Lower leg skin (tissue), 3 donors: ENCODE measurements around the gene TBCD.
"Not testable (repeated sequence)": the region's sequence is repeated elsewhere in the genome, so short reads cannot be mapped to it uniquely, and the experiment has no call there.

Experiments used
- CTCF ChIP-seq, 3 donors: fragments of 450-650 bp; IDR thresholded peaks; one replicate each; pipeline ENCODE4 v1.5.1; 2016; ENCODE audit warnings: antibody characterized with exemption in 3 of 3, mild to moderate bottlenecking in 3 of 3, moderate library complexity in 2 of 3
- POLR2A ChIP-seq, 2 donors: fragments of 450-650 bp; IDR thresholded peaks; one replicate each; pipeline ENCODE4 v1.6.1; 2016 to 2017; ENCODE audit warnings: antibody characterized with exemption in 2 of 2, mild to moderate bottlenecking in 1 of 2, moderate library complexity in 1 of 2

- TF ChIP-seq POLR2A, CTCF (IDR thresholded peaks at IDR 0.05): not testable (repeated sequence)
These were observed 26.0 kb downstream of the TBCD start for GRCh38 chr17:82777778-82778375.
